Endothelial cell of umbilical vein (primary cell): Measurements from ENCODE around the gene HOXB4. TPM values are rescaled to one million over a fixed set of nuclear protein-coding genes. Genes with fewer than 3 reads are reported as not detected.

Experiments used
- BruUV-seq: library from RNA; stranded (reverse); fragments of 400-500 nt; replicated peaks from 2 replicates; lab custom pipeline; 2021; lab: Mats Ljungman, UMichigan
- CTCF ChIA-PET: fragments of 300-600, 350-600 bp; sonication (Branson Sonifier 250); formaldehyde crosslinking; loops from one replicate; lab custom pipeline; 2021; ENCODE audit warnings: antibody characterized with exemption, inconsistent platforms; lab: Charles Lee
- POLR2A ChIA-PET: fragments of 300-600, 350-600 bp; sonication (Branson Sonifier 250); formaldehyde crosslinking; loops from one replicate; lab custom pipeline; 2021; ENCODE audit warnings: antibody characterized with exemption, inconsistent platforms; lab: Charles Lee
- DNase-seq: peaks from one replicate; pipeline ENCODE4 v3.0.0-alpha.2; 2011; ENCODE audit warnings: low read depth, low spot score
- FAIRE-seq: peaks from 2 replicates; lab custom pipeline; 2011; peaks lifted over from hg19 to GRCh38; lab: Jason Lieb, UNC
- H2AFZ ChIP-seq: 2 replicates; pipeline ENCODE4 v1.6.0; 2012; ENCODE audit warnings: low read depth, low read length, control low read depth, inconsistent platforms
- H3K27ac ChIP-seq: 2 replicates; pipeline ENCODE4 v1.5.1; 2011; ENCODE audit warnings: low read depth, mild to moderate bottlenecking, control low read depth, low read length, moderate library complexity; ENCODE audit not compliant: insufficient read depth
- H3K27me3 ChIP-seq, 2 experiments: 2 replicates each; pipeline versions ENCODE4 v1.6.0 to v1.6.1; 2011; ENCODE audit warnings: low read length in 2 of 2, mixed read lengths in 1 of 2; ENCODE audit not compliant: control insufficient read depth in 2 of 2, insufficient read depth in 2 of 2
- H3K36me3 ChIP-seq, 2 experiments: 2 replicates in 1 of 2; 3 replicates in 1 of 2; pipeline ENCODE4 v1.5.1; 2011; ENCODE audit warnings: low read length in 2 of 2, mild to moderate bottlenecking in 1 of 2, moderate library complexity in 1 of 2; ENCODE audit not compliant: control insufficient read depth in 2 of 2, insufficient read depth in 2 of 2; ENCODE audit errors: extremely low read depth in 1 of 2
- H3K4me1 ChIP-seq: 3 replicates; pipeline ENCODE4 v1.5.1; 2011; ENCODE audit warnings: mild to moderate bottlenecking, low read length; ENCODE audit not compliant: control insufficient read depth, insufficient read depth; ENCODE audit errors: extremely low read depth
- H3K4me2 ChIP-seq: 2 replicates; pipeline ENCODE4 v1.6.1; 2011; ENCODE audit warnings: low read length, control low read depth, mixed read lengths; ENCODE audit not compliant: insufficient read depth
- H3K4me3 ChIP-seq, 3 experiments: fragments of 200-600 bp in 1 of 3; sonication (generic), shearing (Covaris generic) in 1 of 3; replicated peaks in 1 of 3; 2 replicates each; pipeline ENCODE4 v1.5.1; 2011 to 2016; ENCODE audit warnings: control low read depth in 3 of 3, low read length in 3 of 3, mild to moderate bottlenecking in 2 of 3, inconsistent platforms in 1 of 3, low read depth in 1 of 3, moderate library complexity in 1 of 3; ENCODE audit not compliant: insufficient read depth in 1 of 3
- H3K79me2 ChIP-seq: 2 replicates; pipeline ENCODE4 v1.6.0; 2012; ENCODE audit warnings: low read length, inconsistent platforms; ENCODE audit not compliant: control insufficient read depth, insufficient read depth
- H3K9ac ChIP-seq: replicated peaks from 2 replicates; pipeline ENCODE3; 2011; ENCODE audit warnings: low read length, control low read depth; ENCODE audit not compliant: insufficient read depth; ENCODE audit errors: extremely low read depth
- H3K9me1 ChIP-seq: replicated peaks from 3 replicates; pipeline ENCODE4 v1.6.0; 2011; ENCODE audit warnings: mild to moderate bottlenecking, low read length; ENCODE audit not compliant: control insufficient read depth, insufficient read depth; ENCODE audit errors: extremely low read depth
- H3K9me3 ChIP-seq: replicated peaks from 2 replicates; pipeline ENCODE4 v1.5.1; 2012; ENCODE audit warnings: low read length, inconsistent platforms; ENCODE audit not compliant: control insufficient read depth, insufficient read depth
- H4K20me1 ChIP-seq: replicated peaks from 2 replicates; pipeline ENCODE3; 2011; ENCODE audit warnings: mild to moderate bottlenecking, low read length; ENCODE audit not compliant: control insufficient read depth, insufficient read depth; ENCODE audit errors: extremely low read depth
- CTCF ChIP-seq, 2 donors: IDR thresholded peaks; 1 replicate in 1 of 2; 2 replicates in 1 of 2; pipeline ENCODE4 v1.5.1; 2011; ENCODE audit warnings: low read length in 2 of 2, mild to moderate bottlenecking in 2 of 2, moderate library complexity in 2 of 2, control low read depth in 1 of 2, inconsistent platforms in 1 of 2, low read depth in 1 of 2; ENCODE audit not compliant: insufficient read depth in 1 of 2; ENCODE audit errors: extremely low read depth in 1 of 2
- EZH2 ChIP-seq: IDR thresholded peaks from 2 replicates; pipeline ENCODE4 v1.6.1; 2012; ENCODE audit warnings: borderline replicate concordance, low read depth, mild to moderate bottlenecking, moderate library complexity, low read length, inconsistent platforms; ENCODE audit not compliant: severe bottlenecking
- FOS ChIP-seq: IDR thresholded peaks from 2 replicates; pipeline ENCODE4 v1.6.1; 2011; ENCODE audit warnings: mild to moderate bottlenecking, low read length, moderate library complexity, borderline replicate concordance; ENCODE audit not compliant: insufficient read depth
- GATA2 ChIP-seq: IDR thresholded peaks from 2 replicates; pipeline ENCODE4 v1.7.0; 2011; ENCODE audit warnings: low read depth, mild to moderate bottlenecking, moderate library complexity, mixed read lengths, low read length; ENCODE audit not compliant: insufficient read length, insufficient read depth
- JUN ChIP-seq: IDR thresholded peaks from 2 replicates; pipeline ENCODE4 v1.6.1; 2011; ENCODE audit warnings: borderline replicate concordance, low read depth; ENCODE audit not compliant: insufficient read length, insufficient read depth
- MAX ChIP-seq: IDR thresholded peaks from 2 replicates; pipeline ENCODE4 v1.6.1; 2011; ENCODE audit not compliant: insufficient read depth, insufficient read length
- MYC ChIP-seq: IDR thresholded peaks from one replicate; pipeline ENCODE4 v1.6.1; 2011; ENCODE audit warnings: mild to moderate bottlenecking, low read depth, low read length
- POLR2A ChIP-seq: IDR thresholded peaks from 2 replicates; pipeline ENCODE4 v1.6.1; 2012; ENCODE audit warnings: low read depth, mild to moderate bottlenecking, control low read depth, low read length
- POLR2AphosphoS5 ChIP-seq: IDR thresholded peaks from 2 replicates; pipeline ENCODE4 v1.6.1; 2012; ENCODE audit warnings: low read depth, mild to moderate bottlenecking, control low read depth, low read length, moderate library complexity; ENCODE audit not compliant: insufficient read depth
- dilution Hi-C: fragments of 300-500 bp; cut with MboI; formaldehyde crosslinking; loops from one replicate; pipeline ENCODE4 v1.15.0; 2019; ENCODE audit warnings: low sequenced_read_pairs; ENCODE audit not compliant: extremely low pct_ligation_motif_present
- intact Hi-C: fragments of 100-400 bp; cut with micrococcal nuclease; formaldehyde crosslinking; loops from one replicate; pipeline ENCODE4 v1.10.0; 2022
- polyA plus RNA-seq, 4 experiments: library from polyadenylated mRNA; depleted of rRNA in 3 of 4; stranded (reverse) in 3 of 4; unstranded in 1 of 4; fragments of >200 nt; gene quantifications; 2 replicates each; pipeline versions ENCODE4 v1.2.1 to v1.2.3, GENCODE V29; 2011 to 2012; ENCODE audit warnings: missing spikeins in 1 of 4
- total RNA-seq: library from RNA; stranded (reverse); gene quantifications from 2 replicates; pipeline ENCODE4 v1.2.3, GENCODE V29; 2021

HOXB4 gene
- total and polyA plus RNA-seq, 2 donors (not counting 3 experiments of a cell fraction or from before 2014, with no cell fraction given) = 4.6 to 13.1 TPM

- no TSS peak for BruUV-seq
- H2AFZ ChIP-seq = peak overlapping the region; percentile 43
- H4K20me1 ChIP-seq = no peaks in the 10 kb centered on the region
- no peaks in the 10 kb centered on the region for H3K9me3 ChIP-seq
- H3K27me3 ChIP-seq = peaks cover 1 to 2% of the 10 kb centered on the region in 2 experiments
- no peak overlapping the region for H3K27ac ChIP-seq
- DNase-seq (no peak), FAIRE-seq (no peak)
- peak overlapping the region; percentile 85 for H3K4me2 ChIP-seq
- peaks cover 38% of the 10 kb centered on the region for H3K4me1 ChIP-seq
- H3K79me2 ChIP-seq = peaks cover 19% of the 10 kb centered on the region
- H3K4me3 ChIP-seq = peak overlapping the region; percentile 52 to 78 (median 70)
- ChIA-PET CTCF (interaction anchor here (0.6 to 1.3 kb wide), 8 partner anchors 8 to 302 kb away, joined by 3 read pairs; no protein-coding TSS in a partner anchor), POLR2A (interaction anchor here (0.7 to 1.5 kb wide), 3 partner anchors 15 to 1680 kb away, joined by 3 read pairs; no protein-coding TSS in a partner anchor)
- H3K9ac ChIP-seq = peak overlapping the region; percentile 83
- dilution Hi-C loops (no loop called here), intact Hi-C loops (no loop called here)
- no peaks in the 10 kb centered on the region for H3K36me3 ChIP-seq
- TF ChIP-seq POLR2AphosphoS5 (no peak), GATA2 (no peak), FOS (no peak), MAX (no peak), JUN (no peak), MYC (no peak), EZH2 (no peak), CTCF (IDR thresholded peaks at IDR 0.05; ENCODE audit: extremely low read depth in 1 of 2, insufficient read depth in 1 of 2, low read depth in 1 of 2, low read length in 2 of 2) (no peak), POLR2A (no peak)
- no peaks in the 10 kb centered on the region for H3K9me1 ChIP-seq
Measured at GRCh38 chr17:48609759-48610281, 31.7 kb upstream of the HOXB4 start.
